AG09319 (cell line): ENCODE measurements around the gene IP6K3.

Source experiments
- DNase-seq: peaks from one replicate; pipeline ENCODE4 v3.0.0-alpha.2; 2010; ENCODE audit warnings: low read depth; ENCODE audit errors: extremely low read depth
- CTCF ChIP-seq: IDR thresholded peaks from 2 replicates; pipeline ENCODE4 v1.5.1; 2011; ENCODE audit warnings: low read depth, mild to moderate bottlenecking, inconsistent platforms, low read length, moderate library complexity

Gene IP6K3

GRCh38 chr6:33731751-33732282, 14.9 kb downstream of the IP6K3 start:
- no peak for DNase-seq
- no peak for TF ChIP-seq CTCF

- no peak for TF ChIP-seq CTCF
- no peak for DNase-seq
Measured at GRCh38 chr6:33731035-33731434, 15.7 kb downstream of the IP6K3 start.

GRCh38 chr6:33730611-33731010, 16.1 kb downstream of the IP6K3 start:
- no peak for DNase-seq
- no peak for TF ChIP-seq CTCF

- no peak for TF ChIP-seq CTCF
- DNase-seq, result no peak
Measured at GRCh38 chr6:33729059-33729458, 17.6 kb downstream of the IP6K3 start.

GRCh38 chr6:33728438-33728837, 18.3 kb downstream of the IP6K3 start:
- TF ChIP-seq CTCF, result no peak
- no peak for DNase-seq

- DNase-seq, result no peak
- no peak for TF ChIP-seq CTCF
Measured at GRCh38 chr6:33727932-33728331, 18.8 kb downstream of the IP6K3 start.

- TF ChIP-seq CTCF, result no peak
- no peak for DNase-seq
Measured at GRCh38 chr6:33727126-33727525, 19.6 kb downstream of the IP6K3 start.
